Heart right ventricle (tissue), 16 donors: ENCODE results near the gene CDK5. TPM values are rescaled to one million over a fixed set of nuclear protein-coding genes. Genes with fewer than 3 reads are reported as not detected.

Experiments used
- ATAC-seq, 8 donors: fragments of 200-7000 bp; cut with Tn5 transposase; one replicate each; pipeline ENCODE4 v1.9.1; 2020; ENCODE audit warnings: mild to moderate bottlenecking in 8 of 8, moderate library complexity in 8 of 8, moderate number of reproducible peaks in 1 of 8
- DNase-seq, 2 donors: peaks; one replicate each; pipeline ENCODE4 v3.0.0-alpha.2; 2020
- H3K27ac ChIP-seq, 10 donors: fragments of 200-600 bp; sonication (generic) in 2 of 10; one replicate each; pipeline versions ENCODE4 v1.5.0 to v1.8.0; 2020 to 2022; ENCODE audit warnings: mild to moderate bottlenecking in 3 of 10
- H3K27me3 ChIP-seq, 7 donors: fragments of 200-600 bp; one replicate each; pipeline ENCODE4 v1.8.0; 2021 to 2022; ENCODE audit warnings: mild to moderate bottlenecking in 2 of 7
- H3K36me3 ChIP-seq, 9 donors: fragments of 200-600 bp; sonication (generic) in 1 of 9; one replicate each; pipeline versions ENCODE4 v1.5.0 to v1.8.0; 2020 to 2022; ENCODE audit warnings: mild to moderate bottlenecking in 2 of 9
- H3K4me1 ChIP-seq, 9 donors: fragments of 200-600 bp; sonication (generic) in 1 of 9; one replicate each; pipeline versions ENCODE4 v1.5.0 to v1.8.0; 2020 to 2022; ENCODE audit warnings: mild to moderate bottlenecking in 4 of 9
- H3K4me3 ChIP-seq, 10 donors: fragments of 200-600 bp; sonication (generic) in 2 of 10; one replicate each; pipeline versions ENCODE4 v1.5.0 to v1.8.0; 2020 to 2022; ENCODE audit warnings: mild to moderate bottlenecking in 7 of 10, moderate library complexity in 2 of 10
- H3K9me3 ChIP-seq, 11 donors: fragments of 200-600 bp in 10 of 11; sonication (generic) in 2 of 11; one replicate each; pipeline versions ENCODE4 v1.5.0 to v1.8.0; 2013 to 2022; ENCODE audit warnings: mild to moderate bottlenecking in 2 of 11, control low read depth in 1 of 11, moderate library complexity in 1 of 11
- CTCF ChIP-seq, 9 donors: fragments of 200-600 bp; sonication (generic) in 2 of 9; IDR thresholded peaks; one replicate each; pipeline versions ENCODE4 v1.5.0 to v1.8.0; 2021 to 2022; ENCODE audit warnings: antibody characterized with exemption in 9 of 9, mild to moderate bottlenecking in 5 of 9, moderate library complexity in 1 of 9
- WGBS, 2 donors: extraction: QIAGEN DNeasy Blood & Tissue Kit; methylation state at CpG; one replicate each; pipeline ENCODE4 v1.1.7; 2013; ENCODE audit warnings: inconsistent platforms in 1 of 2; 5-methylcytosine and 5-hydroxymethylcytosine counted together
- intact Hi-C, 10 donors: fragments of 100-400 bp; cut with DNase I; formaldehyde crosslinking; loops; one replicate each; pipeline versions ENCODE4 v1.11.1 to v1.14.2; 2022
- polyA plus RNA-seq, 2 donors: library from polyadenylated mRNA; stranded (reverse); fragments of 200-250 nt; gene quantifications; one replicate each; pipeline ENCODE4 v1.2.3, GENCODE V29; 2013
- total RNA-seq, 10 donors: library from RNA; stranded (reverse); fragmentation: NEBNext Ultra II Directional in 3 of 10; extraction: Animal tissue kit (Norgen Biotek cat#: 25700) in 3 of 10; gene quantifications; one replicate each; pipeline versions ENCODE4 v1.2.1 to v1.2.4, GENCODE V29; 2021 to 2023
- donor health status: Arrhythmogenic right ventricular cardiomyopathy.
- donor health status: ischemic (EF 13 %, LVEDD 7.1; RV severe dilation, severe dysfunction).
- donor health status: healthy with polysubstance abuse.
- donor health status: DM: no; HTN: yes; CAD: no.
- donor health status: DM: no; HTN: no; CAD: no.
- donor health status: ischemic (EF 25% LVEDD 6.9; RV normal size, moderate dysfunction).
- donor health status: ischemic (EF 25% LVEDD 5.7; RV mildly dilated, moderate dysfunction).
- donor health status: healthy.
- donor health status: DM: yes; HTN: yes; CAD: no.
- donor health status: Ischemic cardiomyopathy.
- donor health status: ischemic (EF 35%, LVEDD 5.7; RV mildly dilated, moderate dysfunction).
- donor health status: nonischemic (EF 11% LVEDD 7.7; RV severe dilation, severe dysfunction).
- donor health status: DM: yes; HTN: yes; CAD: no.
- donor health status: PGD.
- donor health status: ischemic (EF 29% LVEDD 5.4; RV normal size, mild dysfunction).
- donor health status: nonischemic (EF 23%, LVEDD 6.1; RV moderate dilation, normal function).

CDK5 gene
- total and polyA plus RNA-seq, 12 donors = 5.0 to 11.3 (median 7.6) TPM

DNA sequence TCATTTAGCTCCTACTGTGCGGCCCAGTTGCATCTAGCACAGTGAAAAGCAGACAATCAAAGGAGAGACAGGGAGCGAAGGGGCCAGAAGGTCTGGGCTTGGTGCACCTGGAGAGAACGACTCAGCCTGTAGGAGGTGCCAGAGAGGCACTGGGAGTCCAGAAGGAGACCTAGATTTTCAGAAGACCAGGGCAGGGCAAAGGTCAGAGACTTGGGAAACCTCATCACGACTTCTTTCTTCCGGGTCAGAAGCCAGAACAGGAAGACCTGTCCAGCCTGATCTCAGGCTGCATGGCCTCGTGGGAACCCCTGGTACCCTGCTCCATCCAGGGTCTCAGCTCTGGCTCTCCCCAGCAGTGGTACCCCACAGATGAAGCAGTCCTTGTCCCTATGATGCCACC, 33.7 kb upstream of the CDK5 start:
- Histone ChIP-seq H3K4me3 (no peak overlapping the region), H3K4me1 (peaks cover 23 to 73% (median 48%) of the 10 kb centered on the region in 9 donors), H3K9me3 (no peaks in the 10 kb centered on the region), H3K27ac (peak overlapping the region in 2 of 10 donors; percentile 93 to 94), H3K27me3 (no peaks in the 10 kb centered on the region), H3K36me3 (peaks cover 0 to 14% (median 0%) of the 10 kb centered on the region in 9 donors)
- ATAC-seq (no peak), DNase-seq (no peak)
- TF ChIP-seq CTCF (IDR thresholded peaks at IDR 0.05) = peak in 8 of 9 donors; percentile 17 to 58 (median 42)
- intact Hi-C loops = loop anchor here in 1 of 10 donors (5.0 kb wide), 1 partner anchor 64 kb away; the partner anchor contains the start of gene ABCB8
- WGBS, 2 donors = 55 to 56% methylated on average over 6 of the region's 6 CpGs

DNA sequence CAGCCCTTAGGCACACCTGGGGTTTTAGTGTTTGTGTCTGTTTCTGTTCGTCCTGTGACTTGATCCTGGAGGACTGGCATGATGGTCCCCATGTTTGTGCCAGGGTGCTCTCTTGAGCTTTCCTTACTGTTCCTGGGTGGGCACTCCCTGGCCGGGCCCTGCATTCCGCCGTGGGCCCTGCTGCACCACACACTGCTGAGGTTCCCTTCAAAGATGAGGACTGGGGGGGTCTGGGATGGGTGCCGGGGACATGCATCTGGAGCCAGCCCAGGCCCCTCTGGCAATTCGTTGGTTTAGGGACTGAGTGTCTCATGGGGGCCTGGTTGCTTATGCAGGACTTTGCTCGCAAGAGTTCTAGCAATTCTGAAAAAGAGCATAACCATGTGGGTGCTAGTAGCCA, 33.3 kb upstream of the CDK5 start:
- WGBS, 2 donors = 90 to 91% methylated on average over 7 of the region's 7 CpGs
- no peak for DNase-seq
- no peaks in the 10 kb centered on the region for H3K9me3 ChIP-seq
- TF ChIP-seq CTCF (IDR thresholded peaks at IDR 0.05) = no peak
- no peak for ATAC-seq
- peaks cover 23 to 72% (median 48%) of the 10 kb centered on the region in 9 donors for H3K4me1 ChIP-seq
- intact Hi-C loops = loop anchor here in 1 of 10 donors (5.0 kb wide), 1 partner anchor 64 kb away; the partner anchor contains the start of gene ABCB8
- H3K27ac ChIP-seq = peak overlapping the region in 3 of 10 donors; percentile 88 to 94 (median 93)
- H3K36me3 ChIP-seq = peaks cover 0 to 14% (median 0%) of the 10 kb centered on the region in 9 donors
- H3K27me3 ChIP-seq = no peaks in the 10 kb centered on the region
- no peak overlapping the region for H3K4me3 ChIP-seq

- Histone ChIP-seq H3K27ac (peak overlapping the region; percentile 81 to 94 (median 89)), H3K27me3 (no peaks in the 10 kb centered on the region), H3K9me3 (no peaks in the 10 kb centered on the region), H3K4me3 (peak overlapping the region in 8 of 10 donors; percentile 71 to 88 (median 80)), H3K4me1 (peaks cover 23 to 73% (median 55%) of the 10 kb centered on the region in 9 donors), H3K36me3 (peaks cover 0 to 14% (median 0%) of the 10 kb centered on the region in 9 donors)
- 69 to 72% methylated on average over 22 of the region's 22 CpGs for WGBS, 2 donors
- no peak for ATAC-seq
- DNase-seq = no peak
- TF ChIP-seq CTCF (IDR thresholded peaks at IDR 0.05) = no peak
- intact Hi-C loops = loop anchor here in 1 of 10 donors (5.0 kb wide), 1 partner anchor 63 kb away; the partner anchor contains the start of gene ABCB8
Observed at GRCh38 chr7:151089893-151090730, 32.4 kb upstream of the CDK5 start.

- peak; percentile 36 to 78 (median 63) for ATAC-seq
- Histone ChIP-seq H3K27ac (peak overlapping the region; percentile 81 to 94 (median 89)), H3K4me3 (peak overlapping the region in 9 of 10 donors; percentile 71 to 88 (median 78)), H3K27me3 (no peaks in the 10 kb centered on the region), H3K36me3 (peaks cover 0 to 14% (median 0%) of the 10 kb centered on the region in 9 donors), H3K9me3 (no peaks in the 10 kb centered on the region), H3K4me1 (peaks cover 23 to 70% (median 55%) of the 10 kb centered on the region in 9 donors)
- WGBS, 2 donors = 42 to 53% methylated on average over 30 of the region's 30 CpGs
- peak; percentile 65 to 72 for DNase-seq
- TF ChIP-seq CTCF (IDR thresholded peaks at IDR 0.05) = no peak
- intact Hi-C loops = no loop called here
Observed at GRCh38 chr7:151088856-151089699, 31.4 kb upstream of the CDK5 start.
